Smooth muscle cell (in vitro differentiated cells): Measurements from ENCODE around the gene HOPX. TPM values are rescaled to one million over a fixed set of nuclear protein-coding genes. Genes with fewer than 3 reads are reported as not detected.

ENCODE experiments used
- DNase-seq: peaks from one replicate; lab custom pipeline; 2025; ENCODE audit not compliant: unreplicated experiment; lab: John Stamatoyannopoulos, UW
- H2AFZ ChIP-seq: fragments of 200-600 bp; sonication (generic); 2 replicates; pipeline ENCODE4 v1.6.0; 2016; ENCODE audit warnings: antibody characterized with exemption, low read depth, mild to moderate bottlenecking
- H3F3A ChIP-seq: fragments of 200-600 bp; sonication (generic); 2 replicates; pipeline ENCODE4 v1.6.0; 2017; ENCODE audit warnings: antibody characterized with exemption, low read depth
- H3K27ac ChIP-seq: fragments of 200-600 bp; sonication (generic); 2 replicates; pipeline ENCODE4 v1.5.1; 2016; ENCODE audit warnings: low read depth, mild to moderate bottlenecking
- H3K27me3 ChIP-seq: fragments of 200-600 bp; sonication (generic); 2 replicates; pipeline ENCODE4 v1.6.1; 2016; ENCODE audit warnings: low read depth, mild to moderate bottlenecking
- H3K36me3 ChIP-seq: fragments of 200-600 bp; sonication (generic); 2 replicates; pipeline ENCODE4 v1.5.1; 2016; ENCODE audit warnings: low read depth
- H3K4me1 ChIP-seq: fragments of 200-600 bp; sonication (generic); 2 replicates; pipeline ENCODE4 v1.5.1; 2016; ENCODE audit warnings: low read depth
- H3K4me2 ChIP-seq: fragments of 200-600 bp; sonication (generic); 2 replicates; pipeline ENCODE4 v1.6.0; 2016; ENCODE audit warnings: mild to moderate bottlenecking
- H3K4me3 ChIP-seq: fragments of 200-600 bp; sonication (generic); 2 replicates; pipeline ENCODE4 v1.5.1; 2016; ENCODE audit warnings: mild to moderate bottlenecking
- H3K79me2 ChIP-seq: fragments of 200-600 bp; sonication (generic); 2 replicates; pipeline ENCODE4 v1.6.0; 2016; ENCODE audit warnings: low read depth, mild to moderate bottlenecking
- H3K9ac ChIP-seq: fragments of 200-600 bp; sonication (generic); 2 replicates; pipeline ENCODE4 v1.6.0; 2016; ENCODE audit warnings: low read depth
- H3K9me3 ChIP-seq: fragments of 200-600 bp; sonication (generic); replicated peaks from 2 replicates; pipeline ENCODE4 v1.5.1; 2016; ENCODE audit warnings: low read depth
- H4K20me1 ChIP-seq: fragments of 200-600 bp; sonication (generic); 2 replicates; pipeline ENCODE4 v1.6.0; 2016; ENCODE audit warnings: low read depth
- CTCF ChIP-seq: fragments of 200-600 bp; sonication (generic); IDR thresholded peaks from 2 replicates; pipeline ENCODE4 v1.5.1; 2017; ENCODE audit warnings: borderline replicate concordance, mild to moderate bottlenecking, antibody characterized with exemption; ENCODE audit not compliant: insufficient read depth, poor library complexity, severe bottlenecking
- WGBS: methylation state at CpG from one replicate; pipeline ENCODE4 v1.1.7; 2016; ENCODE audit warnings: low lambda C conversion rate; 5-methylcytosine and 5-hydroxymethylcytosine counted together
- polyA plus RNA-seq: library from polyadenylated mRNA; unstranded; fragments of >200 nt; fragmentation: Nextera tagmentation; extraction: Ambion mirVana; gene quantifications from 2 replicates; pipeline ENCODE4 v1.2.1, GENCODE V29; 2016
- total RNA-seq: library from RNA; depleted of rRNA; stranded (reverse); fragments of >200 nt; gene quantifications from 2 replicates; pipeline ENCODE4 v1.2.3, GENCODE V29; 2014

The HOPX gene
- total and polyA plus RNA-seq, 2 experiments from 2014 or later, result 86.9 to 111 TPM

DNA sequence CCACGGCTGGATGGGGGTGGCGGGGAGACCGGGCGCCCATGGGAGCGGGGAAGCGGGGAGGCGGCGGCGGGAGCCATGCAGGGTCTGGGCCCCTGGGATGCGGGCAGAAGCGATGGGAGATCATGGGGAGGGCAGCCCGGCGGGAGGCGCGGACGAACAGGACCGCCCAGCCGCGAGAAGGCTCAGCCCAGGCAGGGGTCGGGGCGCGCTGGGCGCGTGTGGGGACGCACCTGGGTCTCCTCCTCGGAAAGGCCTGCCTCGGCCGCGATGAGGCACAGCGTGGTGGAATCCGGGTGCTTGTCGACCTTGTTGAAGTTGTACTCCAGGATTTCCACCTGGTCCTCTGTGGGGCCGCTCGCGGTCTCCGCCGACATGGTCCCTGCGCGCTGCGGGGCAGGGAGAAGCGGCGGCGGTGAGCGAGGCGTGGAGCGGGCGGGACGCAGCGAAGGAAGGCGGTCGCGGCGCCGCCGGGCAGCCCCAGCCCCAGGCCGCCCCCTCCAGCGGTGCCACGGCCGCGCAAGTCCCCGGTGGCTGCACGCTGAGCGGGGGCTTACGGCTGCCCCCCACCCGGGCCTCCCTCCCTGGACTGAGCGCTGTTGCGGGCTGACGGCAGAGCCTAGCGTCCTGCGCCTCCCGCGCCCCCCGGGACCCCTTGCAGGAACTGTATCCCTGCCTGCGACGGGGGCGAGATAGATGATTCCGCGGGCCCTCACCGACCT is 25.3 kb downstream of the HOPX start:
- TF ChIP-seq CTCF, result no peak
- no peaks in the 10 kb centered on the region for H4K20me1 ChIP-seq
- H3K36me3 ChIP-seq, result no peaks in the 10 kb centered on the region
- peak overlapping the region; percentile 94 for H2AFZ ChIP-seq
- H3K9ac ChIP-seq, result peak overlapping the region; percentile 31
- no peaks in the 10 kb centered on the region for H3K9me3 ChIP-seq
- H3K27ac ChIP-seq, result no peak overlapping the region
- H3K4me3 ChIP-seq, result peak overlapping the region; percentile 83
- peaks cover 21% of the 10 kb centered on the region for H3K4me1 ChIP-seq
- peak overlapping the region; percentile 96 for H3K4me2 ChIP-seq
- H3F3A ChIP-seq, result no peaks in the 10 kb centered on the region
- WGBS, result 2% methylated on average over 55 of the region's 79 CpGs
- peak; percentile 41 for DNase-seq
- H3K79me2 ChIP-seq, result peaks cover 13% of the 10 kb centered on the region
- H3K27me3 ChIP-seq, result no peaks in the 10 kb centered on the region

DNA sequence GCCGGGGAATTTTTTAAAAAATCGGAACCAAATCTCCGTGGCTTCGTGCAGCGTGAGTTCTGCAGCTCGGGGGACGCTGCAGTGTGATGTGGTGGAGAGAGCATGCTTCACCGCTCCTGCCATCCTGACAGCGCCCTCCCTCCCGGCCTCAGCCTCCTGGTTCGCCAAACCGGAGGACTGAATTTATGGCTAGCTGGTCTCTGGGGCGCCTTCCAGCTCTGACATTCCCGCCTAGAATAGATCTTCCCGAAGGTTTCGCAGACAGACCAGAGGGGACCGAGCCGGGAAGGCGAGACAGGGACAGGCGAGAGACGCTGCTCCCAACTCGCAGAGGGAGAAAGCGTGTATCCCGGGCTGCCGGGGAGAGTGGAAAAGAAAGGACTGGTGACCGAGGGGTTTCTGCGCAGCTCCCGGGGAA is 25.9 kb downstream of the HOPX start:
- TF ChIP-seq CTCF, result no peak
- peak; percentile 37 for DNase-seq
- Histone ChIP-seq H3K4me1 (peaks cover 24% of the 10 kb centered on the region), H2AFZ (peak overlapping the region; percentile 94), H3K27me3 (no peaks in the 10 kb centered on the region), H4K20me1 (no peaks in the 10 kb centered on the region), H3K9me3 (no peaks in the 10 kb centered on the region), H3K36me3 (no peaks in the 10 kb centered on the region), H3K4me3 (peak overlapping the region; percentile 83), H3F3A (no peaks in the 10 kb centered on the region), H3K4me2 (peak overlapping the region; percentile 96), H3K79me2 (peaks cover 13% of the 10 kb centered on the region), H3K27ac (no peak overlapping the region), H3K9ac (peak overlapping the region; percentile 31)
- 2% methylated on average over 27 of the region's 28 CpGs for WGBS

GRCh38 chr4:56654238-56654632 is 26.9 kb downstream of the HOPX start:
- Histone ChIP-seq H3K9me3 (no peaks in the 10 kb centered on the region), H2AFZ (peak overlapping the region; percentile 23), H3K4me3 (peak overlapping the region; percentile 83), H3F3A (no peaks in the 10 kb centered on the region), H3K36me3 (no peaks in the 10 kb centered on the region), H4K20me1 (no peaks in the 10 kb centered on the region), H3K27me3 (no peaks in the 10 kb centered on the region), H3K9ac (no peak overlapping the region), H3K4me2 (peak overlapping the region; percentile 96), H3K79me2 (peaks cover 13% of the 10 kb centered on the region), H3K27ac (no peak overlapping the region), H3K4me1 (peaks cover 21% of the 10 kb centered on the region)
- WGBS, result 52% methylated on average over 4 of the region's 4 CpGs
- no peak for TF ChIP-seq CTCF
- DNase-seq, result no peak
